ENCODE data around the gene GRIP2.

GRIP2 gene

DNA sequence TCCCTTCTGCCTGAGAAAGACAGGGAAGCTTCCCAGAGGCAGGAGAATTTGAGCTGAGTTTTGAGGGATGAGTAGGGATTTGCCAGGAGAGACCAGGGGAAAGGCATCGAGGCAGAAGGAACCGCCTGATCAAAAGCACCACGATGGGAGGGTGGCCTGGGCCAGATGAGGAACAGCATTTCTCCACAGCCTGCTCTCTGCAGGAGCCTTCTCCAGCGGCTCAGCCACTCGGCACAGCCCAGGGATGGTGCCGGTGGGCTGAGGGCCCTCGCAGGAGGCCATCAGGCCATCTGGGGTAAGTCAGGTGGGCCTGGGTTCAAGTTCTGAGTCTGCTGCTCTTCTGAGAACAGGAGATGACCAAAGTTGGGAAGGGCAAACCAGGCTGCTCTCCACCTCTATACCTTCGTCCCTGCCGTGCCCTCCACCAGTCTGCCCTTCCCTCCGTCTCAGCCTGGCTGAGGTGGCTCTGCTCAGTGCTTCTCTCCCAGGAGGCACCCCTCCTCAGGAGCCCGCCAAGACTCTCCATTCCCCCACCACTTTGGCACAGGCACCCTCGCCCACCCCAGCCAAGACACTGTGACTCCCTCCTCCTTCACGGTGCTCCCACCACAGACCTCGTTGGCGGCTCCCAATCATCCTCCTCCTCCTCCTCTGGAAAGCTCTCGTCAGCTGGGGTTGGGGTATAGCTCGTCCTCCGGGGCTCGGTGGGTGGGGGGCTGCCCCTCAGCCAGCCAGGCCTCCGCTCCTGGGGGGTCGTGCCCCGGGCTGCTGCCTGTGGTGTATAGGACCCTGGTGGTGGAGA lies 34.9 kb downstream of the GRIP2 start:
- DNase-seq = no peak

DNA sequence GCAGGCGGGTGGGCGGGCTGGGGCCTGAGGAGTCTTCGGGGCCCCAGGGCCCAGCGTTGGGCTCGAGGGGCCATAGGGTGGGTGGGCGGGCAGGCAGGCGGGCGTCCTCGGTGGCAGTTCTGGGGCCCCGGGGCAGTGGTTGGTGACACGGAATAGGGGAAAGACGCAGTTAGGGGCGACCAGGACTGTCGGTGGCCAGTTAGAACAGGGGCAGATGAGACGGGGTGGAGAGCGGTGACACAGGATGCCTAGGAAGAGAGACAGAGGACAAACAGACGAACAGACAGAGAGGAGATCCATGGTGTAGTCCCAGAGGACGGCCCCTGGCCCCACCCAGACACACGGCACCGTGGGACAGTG lies 36.5 kb downstream of the GRIP2 start:
- DNase-seq = no peak

- no peak for DNase-seq
These were observed 37.0 kb downstream of the GRIP2 start for GRCh38 chr3:14503033-14503705.

DNA sequence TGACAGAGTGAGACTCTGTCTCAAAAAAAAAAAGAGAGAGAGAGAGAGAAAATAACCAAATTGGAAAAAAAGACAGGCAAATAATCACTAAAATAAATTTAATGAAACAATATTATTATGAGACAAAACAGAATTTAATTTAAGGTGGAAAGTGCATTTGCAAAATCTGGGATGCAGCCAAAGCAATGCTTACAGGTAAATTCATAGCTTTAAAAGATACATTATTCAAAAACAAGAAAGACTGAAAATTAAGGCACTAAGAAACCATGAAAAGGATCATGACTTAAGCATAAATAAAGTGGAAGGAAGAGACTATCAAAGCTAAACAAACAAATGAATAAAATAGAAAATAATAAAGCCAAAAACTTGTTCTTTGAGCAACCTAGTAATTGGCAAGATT lies 37.7 kb downstream of the GRIP2 start:
- DNase-seq = no peak

DNA sequence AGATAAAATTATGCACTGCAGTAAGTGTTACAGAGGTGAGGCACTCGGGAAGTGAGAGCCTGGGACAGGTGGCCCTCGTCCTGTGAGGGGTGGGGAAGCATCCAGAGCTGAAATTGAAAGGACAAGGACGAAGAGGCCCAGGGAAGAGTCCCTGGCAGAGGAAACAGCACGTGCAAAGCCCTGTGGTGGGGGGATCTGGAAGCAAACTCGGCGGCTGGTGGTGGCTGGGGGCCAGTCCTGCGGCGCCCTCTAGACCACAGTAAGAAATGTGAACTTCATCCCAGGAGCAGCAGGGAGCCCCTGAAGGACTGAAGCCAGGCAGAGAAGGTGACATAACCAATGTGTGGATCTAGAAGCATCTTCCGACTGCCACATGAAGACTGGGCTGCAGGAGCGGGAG lies 42.8 kb downstream of the GRIP2 start:
- no peak for DNase-seq

DNA sequence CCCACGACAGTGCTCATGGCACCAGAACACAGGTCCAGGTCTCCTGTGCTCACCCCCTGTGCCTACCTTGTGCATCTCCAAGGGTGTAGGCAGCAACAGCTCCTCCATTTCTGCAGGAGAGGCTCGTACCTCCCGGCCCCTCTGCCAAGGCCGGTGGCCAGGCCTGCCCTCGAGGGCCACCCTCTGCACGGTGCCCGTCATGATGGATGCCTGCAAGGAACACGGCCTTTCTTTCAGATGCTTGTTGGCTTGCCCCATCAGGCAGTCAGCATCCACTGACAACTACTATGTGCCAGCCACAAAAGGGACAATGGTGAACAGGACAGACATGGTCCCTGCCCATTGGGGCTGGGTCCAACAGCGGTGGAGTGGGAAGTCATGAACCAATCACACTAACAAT lies 43.8 kb downstream of the GRIP2 start:
- no peak for DNase-seq

- DNase-seq = no peak
These were observed 45.2 kb downstream of the GRIP2 start for GRCh38 chr3:14494973-14495300.

- no peak for DNase-seq
These were observed 45.7 kb downstream of the GRIP2 start for GRCh38 chr3:14494279-14494972.

DNA sequence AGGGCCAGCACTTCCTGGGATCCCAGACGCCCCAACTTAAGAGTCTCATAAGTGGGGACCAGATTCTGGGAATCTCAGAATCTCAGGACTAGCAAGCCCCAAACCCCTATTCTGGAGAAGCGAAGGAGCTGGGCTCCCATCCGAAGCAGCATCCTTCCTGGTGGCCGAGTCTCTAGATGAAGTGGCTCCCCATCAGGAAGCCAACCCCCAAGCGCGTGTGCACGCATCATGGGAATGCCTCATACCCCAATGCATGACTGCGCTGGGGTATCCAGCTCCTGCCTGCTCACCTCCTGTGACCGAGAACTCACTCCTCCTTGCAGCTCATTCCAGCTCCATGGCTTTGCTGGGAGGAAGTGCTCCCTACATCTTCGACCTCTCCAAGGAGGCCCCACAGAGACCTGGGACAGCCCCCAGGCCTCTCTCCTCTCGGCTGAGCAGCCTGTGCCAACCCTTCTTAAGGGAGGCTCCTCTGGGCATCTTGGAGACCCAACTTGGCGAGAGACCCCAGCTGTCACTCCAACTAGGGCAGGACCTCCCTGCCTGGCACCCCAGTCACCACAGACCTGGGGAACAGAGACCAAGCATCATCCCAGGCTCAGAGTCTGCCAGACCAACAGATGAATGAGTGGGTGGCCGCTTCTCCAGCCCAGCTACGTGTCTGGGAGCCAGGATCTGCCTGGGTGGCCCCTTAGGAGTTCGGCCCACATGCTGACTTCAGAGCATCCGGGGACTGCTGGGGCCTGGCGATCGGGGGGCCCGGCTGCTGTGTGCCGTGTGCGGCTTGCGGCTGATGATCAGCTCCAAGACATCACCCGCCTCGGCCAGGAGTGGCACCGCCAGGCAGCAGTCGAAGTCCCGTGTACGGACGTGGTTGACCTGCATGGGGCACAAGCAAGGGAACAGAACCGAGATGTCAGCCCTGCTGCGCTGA lies 46.9 kb downstream of the GRIP2 start:
- no peak for DNase-seq

DNA sequence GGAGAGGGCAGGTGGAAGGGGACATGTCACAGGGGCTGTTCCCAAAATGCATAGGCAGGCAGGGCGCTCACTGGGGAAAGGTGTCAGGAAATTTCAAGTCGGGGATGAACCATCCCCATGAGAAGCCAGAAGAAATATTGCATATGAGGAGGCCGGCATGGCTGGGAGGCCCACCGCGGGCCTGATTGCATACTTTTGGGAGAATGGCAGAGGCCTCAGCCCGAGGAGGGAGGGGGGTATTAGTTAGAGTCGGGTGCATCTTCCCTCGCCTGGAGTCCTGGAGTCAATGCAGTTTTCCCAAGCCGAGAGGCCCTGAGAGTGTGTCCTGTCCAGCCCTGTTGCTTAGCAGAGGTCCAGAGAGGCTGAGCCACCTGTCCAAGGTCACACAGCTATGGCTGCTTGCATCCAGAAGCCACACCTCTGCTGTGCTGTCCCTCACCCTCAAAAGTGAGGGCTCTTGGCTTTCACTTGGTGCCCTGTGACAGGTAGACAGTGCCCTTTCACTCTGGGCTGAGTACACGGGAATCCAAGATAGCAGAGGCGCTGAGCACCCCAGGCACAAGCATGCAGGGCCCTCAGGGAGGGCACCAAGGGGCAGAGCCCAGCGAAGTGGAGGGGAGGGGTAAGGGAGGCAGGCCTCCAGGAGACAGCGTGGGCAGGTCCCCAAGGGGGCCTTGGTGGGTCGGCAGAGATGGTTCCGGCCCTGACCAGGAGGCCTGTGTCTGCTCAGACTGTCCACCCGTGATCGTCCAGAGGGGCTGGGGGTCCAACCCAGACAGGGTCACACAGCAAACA lies 48.5 kb downstream of the GRIP2 start:
- DNase-seq = no peak

DNA sequence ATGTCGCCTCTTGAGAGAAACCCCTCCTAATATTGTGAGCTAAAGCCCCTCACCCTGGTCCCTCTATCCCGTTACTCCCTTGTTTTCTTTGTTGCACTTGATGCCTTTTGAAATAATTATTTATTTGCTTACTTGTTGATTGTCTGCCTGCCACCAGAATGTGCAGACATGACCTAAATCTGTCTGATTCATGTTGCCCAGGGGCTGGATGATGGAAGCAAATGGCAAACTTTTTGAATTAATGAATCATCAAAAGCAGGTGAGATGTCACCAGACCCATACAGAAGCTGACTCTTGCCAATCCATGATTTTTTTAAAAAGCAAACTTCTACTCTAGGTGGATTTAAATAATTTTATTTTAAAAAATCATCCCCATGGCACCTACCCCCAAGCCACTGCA lies 49.3 kb downstream of the GRIP2 start:
- no peak for DNase-seq

DNA sequence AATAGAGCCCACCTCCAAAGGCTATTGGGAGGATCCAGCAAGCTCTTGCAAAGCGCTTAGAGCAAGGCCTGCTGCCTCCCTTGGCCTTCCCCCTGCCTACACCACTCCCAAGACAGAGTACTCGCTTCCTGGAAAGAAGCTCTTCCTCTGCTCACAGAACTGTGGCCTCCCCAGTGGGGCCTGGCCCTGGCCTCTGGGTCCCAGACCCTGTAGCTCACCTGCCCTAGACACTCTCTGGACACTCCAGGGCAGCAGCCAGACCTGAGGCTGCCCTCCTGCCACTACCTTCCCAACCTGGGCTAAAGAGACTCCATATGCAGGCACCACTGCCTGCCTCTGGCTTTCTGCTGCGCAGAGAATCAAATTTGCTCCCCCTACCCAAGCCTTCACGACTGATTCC lies 49.9 kb downstream of the GRIP2 start:
- no peak for DNase-seq

DNA sequence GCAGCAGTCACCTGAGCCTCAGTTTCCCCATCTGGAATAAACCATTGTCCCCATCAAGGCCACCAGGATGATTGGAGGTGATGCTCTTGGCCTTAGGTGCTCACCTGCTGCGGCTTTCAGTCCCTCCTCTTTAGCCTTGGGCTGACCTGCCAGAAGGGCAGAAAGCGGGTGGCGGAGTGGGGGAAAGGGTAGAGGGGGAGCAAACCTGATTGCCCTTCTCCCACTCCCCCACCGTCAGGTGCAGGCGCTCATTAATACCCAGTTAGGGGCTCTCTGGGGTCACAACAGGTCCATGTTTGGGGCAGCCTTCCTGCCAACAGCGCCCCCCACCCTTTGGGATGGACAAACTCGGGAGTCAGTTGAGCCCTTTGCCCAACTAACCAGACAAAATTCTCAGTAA lies 50.5 kb downstream of the GRIP2 start:
- DNase-seq = no peak

DNA sequence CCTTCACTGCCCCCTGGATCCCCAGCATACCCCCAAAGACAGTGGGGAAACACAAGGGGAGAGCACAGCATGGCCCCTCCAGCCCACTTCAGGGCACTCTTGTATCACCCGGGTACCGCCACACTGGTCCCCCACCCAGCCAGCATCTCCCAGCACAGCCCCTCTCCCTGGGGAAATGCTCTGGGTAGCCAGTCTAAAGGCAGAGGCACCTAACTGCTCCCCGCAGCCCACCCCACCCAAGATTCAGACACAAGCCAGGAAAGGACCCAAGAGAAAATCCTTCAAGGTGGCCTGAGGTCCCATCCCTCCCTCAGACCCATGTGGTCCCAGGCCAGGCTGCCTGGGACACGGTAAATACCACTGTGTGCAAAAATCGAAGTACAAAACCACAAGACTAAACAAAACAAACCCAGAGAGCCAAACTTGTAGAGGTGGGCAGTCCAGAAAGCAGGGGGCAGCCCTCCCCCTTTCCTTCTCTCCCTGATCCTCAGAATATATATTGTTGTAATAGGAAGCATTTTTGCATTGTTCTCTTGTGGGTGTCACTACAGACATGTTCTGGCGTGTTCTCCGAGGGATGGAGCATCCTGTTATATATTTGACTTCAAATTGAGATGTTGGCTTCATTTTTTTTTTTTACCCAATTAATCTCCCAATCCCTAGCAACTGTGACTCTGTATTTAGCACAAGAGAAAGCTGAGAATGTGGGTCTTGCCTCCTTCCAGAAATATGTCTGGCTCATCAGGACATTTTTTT lies 51.7 kb downstream of the GRIP2 start:
- DNase-seq = no peak

- no peak for DNase-seq
These were observed 52.3 kb downstream of the GRIP2 start for GRCh38 chr3:14487821-14488220.

DNA sequence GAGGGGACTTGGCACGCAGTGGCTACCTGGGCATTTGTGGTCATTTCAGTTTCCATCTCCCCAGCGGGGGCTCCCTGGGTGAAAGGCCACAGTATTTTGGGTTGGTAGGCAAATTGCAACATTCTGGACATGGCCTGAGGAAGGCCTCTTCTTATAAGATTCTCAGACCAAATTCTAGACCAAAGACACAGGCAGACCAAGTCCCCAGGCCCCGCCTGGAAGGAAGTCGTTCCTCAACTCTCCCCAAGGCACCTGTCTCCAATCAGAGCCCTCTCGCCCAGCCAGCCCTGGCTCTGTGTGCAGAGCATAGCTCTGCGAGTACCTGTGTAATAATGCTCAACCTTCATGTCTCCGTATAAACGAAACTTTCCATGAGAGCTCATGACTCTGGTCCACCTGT lies 53.1 kb downstream of the GRIP2 start:
- no peak for DNase-seq

GRCh38 chr3:14486460-14486859 lies 53.7 kb downstream of the GRIP2 start:
- no peak for DNase-seq

DNA sequence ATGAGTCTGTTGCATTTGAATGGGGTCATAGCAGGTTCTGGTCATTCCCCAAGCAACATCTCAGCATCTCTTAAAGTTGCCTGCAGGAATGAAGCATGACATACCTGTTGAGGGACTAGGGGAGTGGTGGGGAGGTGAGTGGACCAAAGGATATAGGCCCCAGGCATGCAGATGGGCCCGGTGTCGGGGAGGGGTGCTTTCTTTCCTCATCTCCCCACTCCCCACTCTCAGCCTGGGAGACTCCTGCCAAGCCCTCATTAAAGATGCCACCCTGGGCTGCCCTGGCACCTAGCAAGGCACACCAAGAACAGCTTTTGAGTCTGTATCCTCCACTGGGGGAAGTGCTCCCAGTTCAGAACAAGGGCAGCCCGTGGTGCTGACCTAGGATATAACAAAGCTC lies 54.2 kb downstream of the GRIP2 start:
- no peak for DNase-seq

GRCh38 chr3:14484741-14485140 lies 55.4 kb downstream of the GRIP2 start:
- no peak for DNase-seq

GRCh38 chr3:14483286-14483685 lies 56.9 kb downstream of the GRIP2 start:
- no peak for DNase-seq

- no peak for DNase-seq
These were observed 57.8 kb downstream of the GRIP2 start for GRCh38 chr3:14482271-14482721.

DNA sequence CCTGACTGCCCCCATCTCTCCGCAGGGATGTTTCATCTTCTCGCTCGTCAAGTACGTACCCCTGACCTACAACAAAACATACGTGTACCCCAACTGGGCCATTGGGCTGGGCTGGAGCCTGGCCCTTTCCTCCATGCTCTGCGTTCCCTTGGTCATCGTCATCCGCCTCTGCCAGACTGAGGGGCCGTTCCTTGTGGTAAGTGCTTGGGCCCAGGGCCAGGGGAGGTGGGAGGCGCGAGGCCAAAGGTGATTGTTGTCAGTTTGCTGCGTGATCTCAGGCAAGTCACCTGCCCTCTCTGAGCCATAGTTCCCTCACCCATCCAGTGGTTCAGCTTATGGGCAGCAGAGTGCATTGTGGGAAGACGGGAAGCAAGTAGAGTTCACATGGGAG lies 58.5 kb downstream of the GRIP2 start:
- no peak for DNase-seq

Data from DMS79 (cell line).